GM19455 (cell line): ENCODE measurements around the gene TBCB.
"Not testable (repeated sequence)": the region's sequence is repeated elsewhere in the genome, so short reads cannot be mapped to it uniquely, and the experiment has no call there.

Source experiments
- ATAC-seq: cut with Tn5 transposase; IDR thresholded peaks from one replicate; pipeline ENCODE4 v1.9.1; 2021; ENCODE audit not compliant: unreplicated experiment

TBCB gene

DNA sequence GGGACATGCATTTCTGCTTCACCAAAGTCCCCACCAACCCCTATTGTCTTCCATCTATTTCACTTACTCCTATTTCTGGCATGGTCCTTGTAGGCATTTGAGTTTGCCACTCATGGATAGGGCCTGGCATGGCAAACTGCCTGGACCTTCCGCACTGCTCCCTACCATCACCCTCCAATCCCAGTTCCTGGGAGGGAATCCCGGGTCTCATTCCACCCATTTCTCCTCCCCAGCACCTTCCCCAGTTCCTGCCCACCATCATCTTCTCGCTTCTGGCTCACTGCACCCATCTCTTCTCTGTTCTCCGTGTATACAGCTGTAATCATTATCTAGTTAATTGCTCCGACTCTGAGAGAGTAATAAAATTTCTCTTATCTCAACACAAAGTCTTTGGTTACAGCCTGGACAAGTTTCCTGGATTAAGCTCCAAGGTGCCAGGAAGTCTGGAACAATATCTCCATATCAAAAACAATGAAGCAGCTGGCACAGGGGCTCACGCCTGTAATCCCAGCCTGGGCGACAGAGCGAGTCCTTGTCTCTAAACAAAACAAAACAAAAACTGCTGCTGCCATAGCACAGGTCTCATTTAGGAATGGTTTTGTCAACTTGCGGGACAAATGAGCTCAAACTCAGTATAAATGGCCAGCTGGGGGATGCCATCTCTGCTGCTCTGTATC lies 54.0 kb downstream of the TBCB start:
- ATAC-seq, result no peak

DNA sequence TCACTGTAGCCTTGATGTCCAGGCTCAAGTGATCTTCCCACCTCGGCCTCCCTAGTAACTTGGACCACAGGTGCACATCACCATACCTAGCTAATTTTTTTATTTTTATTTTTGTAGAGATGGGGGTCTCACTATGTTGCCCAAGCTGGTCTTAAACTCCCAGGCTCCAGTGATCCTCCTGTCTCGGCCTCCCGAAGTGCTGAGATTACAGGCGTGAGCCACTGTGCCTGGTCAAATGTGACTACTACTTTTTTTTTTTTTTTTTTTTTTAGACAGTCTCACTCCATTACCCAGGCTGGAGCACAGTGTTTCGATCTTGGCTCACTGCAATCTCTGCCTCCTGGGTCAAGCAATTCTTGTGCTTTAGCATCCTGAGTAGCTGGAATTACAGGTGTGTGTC lies 57.6 kb downstream of the TBCB start:
- ATAC-seq, result no peak

DNA sequence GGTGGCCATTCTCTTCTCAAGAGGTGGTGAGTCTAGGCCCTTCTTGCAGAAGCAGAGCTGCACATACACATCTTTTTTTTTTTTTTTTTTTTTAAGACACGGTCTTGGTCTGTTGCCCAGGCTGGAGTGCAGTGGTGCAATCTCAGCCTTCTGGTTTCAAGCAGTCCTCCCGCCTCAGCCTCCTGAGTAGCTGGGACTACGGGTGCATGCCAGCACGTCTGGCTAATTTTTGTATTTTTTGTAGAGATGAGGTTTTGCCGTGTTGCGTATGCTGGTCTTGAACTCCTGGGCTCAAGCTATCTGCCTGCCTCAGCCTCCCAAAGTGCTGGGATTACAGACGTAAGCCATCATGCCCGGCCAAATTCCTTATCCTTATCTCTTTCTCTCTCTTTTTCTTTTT lies 58.6 kb downstream of the TBCB start:
- not testable (repeated sequence) for ATAC-seq
